Trophoblast cell (in vitro differentiated cells and primary cell): ENCODE data around the gene RAB36.

Source experiments
- DNase-seq, 2 donors: peaks; one replicate each; pipeline ENCODE4 v3.0.0-alpha.2; 2016
- H2AFZ ChIP-seq: 2 replicates; pipeline ENCODE4 v1.6.1; 2013; ENCODE audit warnings: low read length, moderate library complexity, mild to moderate bottlenecking; ENCODE audit not compliant: insufficient read depth, poor library complexity
- H2AK5ac ChIP-seq: 2 replicates; pipeline ENCODE4 v1.6.1; 2013; ENCODE audit warnings: mild to moderate bottlenecking, low read length
- H2BK120ac ChIP-seq: 2 replicates; pipeline ENCODE4 v1.6.1; 2013; ENCODE audit warnings: low read length, mild to moderate bottlenecking, moderate library complexity; ENCODE audit not compliant: insufficient read depth, poor library complexity
- H2BK12ac ChIP-seq: 2 replicates; pipeline ENCODE4 v1.6.1; 2013; ENCODE audit warnings: mild to moderate bottlenecking, low read length, moderate library complexity
- H2BK5ac ChIP-seq: 2 replicates; pipeline ENCODE4 v1.6.1; 2013; ENCODE audit warnings: low read length, low read depth, moderate library complexity, mild to moderate bottlenecking; ENCODE audit not compliant: poor library complexity
- H3K14ac ChIP-seq: 2 replicates; pipeline ENCODE4 v1.6.1; 2013; ENCODE audit warnings: mild to moderate bottlenecking, low read length
- H3K18ac ChIP-seq: 2 replicates; pipeline ENCODE4 v1.6.1; 2013; ENCODE audit warnings: mild to moderate bottlenecking, low read length
- H3K23ac ChIP-seq: 2 replicates; pipeline ENCODE4 v1.6.1; 2013; ENCODE audit warnings: low read length
- H3K27ac ChIP-seq: 2 replicates; pipeline ENCODE4 v1.5.1; 2013; ENCODE audit warnings: low read depth, mild to moderate bottlenecking, inconsistent platforms, low read length, moderate library complexity
- H3K27me3 ChIP-seq: 2 replicates; pipeline ENCODE4 v1.6.1; 2013; ENCODE audit warnings: inconsistent platforms, mild to moderate bottlenecking, low read length, moderate library complexity; ENCODE audit not compliant: insufficient read depth
- H3K36me3 ChIP-seq, 2 experiments: 1 replicate in 1 of 2; 2 replicates in 1 of 2; pipeline ENCODE4 v1.6.1; 2013; ENCODE audit warnings: low read length in 2 of 2, mild to moderate bottlenecking in 2 of 2, moderate library complexity in 1 of 2; ENCODE audit not compliant: insufficient read depth in 2 of 2, control insufficient read depth in 1 of 2
- H3K4ac ChIP-seq: 2 replicates; pipeline ENCODE4 v1.6.1; 2013; ENCODE audit warnings: low read depth, mild to moderate bottlenecking, low read length, moderate library complexity
- H3K4me1 ChIP-seq, 2 experiments: 1 replicate in 1 of 2; 2 replicates in 1 of 2; pipeline ENCODE4 v1.6.1; 2013; ENCODE audit warnings: low read length in 2 of 2, mild to moderate bottlenecking in 2 of 2, moderate library complexity in 1 of 2; ENCODE audit not compliant: insufficient read depth in 2 of 2, control insufficient read depth in 1 of 2
- H3K4me2 ChIP-seq: 2 replicates; pipeline ENCODE4 v1.6.1; 2013; ENCODE audit warnings: inconsistent platforms, mild to moderate bottlenecking, low read length, moderate library complexity
- H3K4me3 ChIP-seq: 2 replicates; pipeline ENCODE4 v1.5.1; 2013; ENCODE audit warnings: mild to moderate bottlenecking, low read depth, low read length, inconsistent platforms
- H3K79me1 ChIP-seq: one replicate; pipeline ENCODE4 v1.6.1; 2013; ENCODE audit warnings: low read length
- H3K79me2 ChIP-seq: 2 replicates; pipeline ENCODE4 v1.6.1; 2013; ENCODE audit warnings: low read length, mild to moderate bottlenecking; ENCODE audit not compliant: control insufficient read depth, insufficient read depth, poor library complexity
- H3K9ac ChIP-seq: 2 replicates; pipeline ENCODE4 v1.6.1; 2013; ENCODE audit warnings: mild to moderate bottlenecking, low read length
- H3K9me3 ChIP-seq: 2 replicates; pipeline ENCODE4 v1.6.1; 2013; ENCODE audit warnings: low read depth, mild to moderate bottlenecking, control low read depth, inconsistent platforms, low read length; ENCODE audit not compliant: insufficient read depth
- H4K12ac ChIP-seq: 2 replicates; pipeline ENCODE4 v1.6.1; 2013; ENCODE audit warnings: low read depth, mild to moderate bottlenecking, low read length, moderate library complexity
- H4K8ac ChIP-seq: 2 replicates; pipeline ENCODE4 v1.6.1; 2013; ENCODE audit warnings: low read depth, mild to moderate bottlenecking, low read length, moderate library complexity
- H4K91ac ChIP-seq: one replicate; pipeline ENCODE4 v1.6.1; 2013; ENCODE audit warnings: low read depth, mild to moderate bottlenecking, low read length, moderate library complexity
- WGBS: extraction: QIAGEN DNeasy Blood & Tissue Kit; methylation state at CpG from one replicate; pipeline ENCODE4 v1.1.7; 2013; ENCODE audit warnings: missing lambda C conversion rate; ENCODE audit not compliant: insufficient read length, insufficient coverage; ENCODE audit errors: extremely low coverage; 5-methylcytosine and 5-hydroxymethylcytosine counted together

The RAB36 gene

GRCh38 chr22:23210428-23211170, 65.3 kb downstream of the RAB36 start:
- no peak overlapping the region for H2BK5ac ChIP-seq
- no CpG with 5 or more reads among the region's 6 CpGs for WGBS

GRCh38 chr22:23211622-23212021, 66.3 kb downstream of the RAB36 start:
- WGBS: no CpG with 5 or more reads among the region's 3 CpGs
- Histone ChIP-seq H3K18ac (no peak overlapping the region), H3K9me3 (peaks cover 3% of the 10 kb centered on the region), H4K12ac (no peak overlapping the region), H3K4me1 (peaks cover 10 to 11% of the 10 kb centered on the region in 2 experiments), H3K23ac (no peak overlapping the region), H3K79me2 (peaks cover 18% of the 10 kb centered on the region), H2BK12ac (no peak overlapping the region), H3K9ac (no peak overlapping the region), H3K36me3 (peaks cover 5 to 6% of the 10 kb centered on the region in 2 experiments), H2AFZ (no peak overlapping the region), H4K8ac (no peak overlapping the region), H3K4ac (peak overlapping the region; percentile 60), H2AK5ac (no peak overlapping the region), H3K79me1 (peaks cover 2% of the 10 kb centered on the region), H3K27ac (no peak overlapping the region), H4K91ac (no peak overlapping the region), H3K14ac (no peak overlapping the region), H2BK120ac (no peak overlapping the region), H2BK5ac (no peak overlapping the region), H3K4me2 (no peak overlapping the region), H3K27me3 (no peaks in the 10 kb centered on the region), H3K4me3 (no peak overlapping the region)
- no peak for DNase-seq

More at GRCh38 chr22:23210428-23211170, 65.3 kb downstream of the RAB36 start:
- peaks cover 18% of the 10 kb centered on the region for H3K79me2 ChIP-seq
- H3K4ac ChIP-seq: peak overlapping the region; percentile 47
- no peak overlapping the region for H3K27ac ChIP-seq
- H3K4me2 ChIP-seq: no peak overlapping the region
- H2AFZ ChIP-seq: no peak overlapping the region
- H3K4me1 ChIP-seq: peaks cover 8 to 9% of the 10 kb centered on the region in 2 experiments
- H2BK120ac ChIP-seq: no peak overlapping the region
- H3K36me3 ChIP-seq: peaks cover 5 to 6% of the 10 kb centered on the region in 2 experiments
- no peak overlapping the region for H2BK12ac ChIP-seq
- DNase-seq: no peak
- no peak overlapping the region for H4K8ac ChIP-seq
- no peaks in the 10 kb centered on the region for H3K27me3 ChIP-seq
- H4K12ac ChIP-seq: no peak overlapping the region
- H3K18ac ChIP-seq: no peak overlapping the region
- no peak overlapping the region for H3K4me3 ChIP-seq
- H3K9ac ChIP-seq: no peak overlapping the region
- peaks cover 2% of the 10 kb centered on the region for H3K79me1 ChIP-seq
- H3K23ac ChIP-seq: no peak overlapping the region
- no peak overlapping the region for H3K14ac ChIP-seq
- H2AK5ac ChIP-seq: no peak overlapping the region
- H4K91ac ChIP-seq: no peak overlapping the region
- peaks cover 3% of the 10 kb centered on the region for H3K9me3 ChIP-seq

- no peak overlapping the region for H3K23ac ChIP-seq
- H3K9ac ChIP-seq: no peak overlapping the region
- no peak overlapping the region for H3K18ac ChIP-seq
- no peak overlapping the region for H3K4me3 ChIP-seq
- H2BK120ac ChIP-seq: no peak overlapping the region
- H3K27ac ChIP-seq: no peak overlapping the region
- H3K9me3 ChIP-seq: peaks cover 3% of the 10 kb centered on the region
- no peak overlapping the region for H2AFZ ChIP-seq
- DNase-seq: no peak
- H3K79me2 ChIP-seq: peaks cover 17% of the 10 kb centered on the region
- WGBS: no CpG with 5 or more reads among the region's 10 CpGs
- no peak overlapping the region for H3K14ac ChIP-seq
- H2BK12ac ChIP-seq: no peak overlapping the region
- H4K91ac ChIP-seq: no peak overlapping the region
- H3K27me3 ChIP-seq: no peaks in the 10 kb centered on the region
- H3K36me3 ChIP-seq: peaks cover 5 to 6% of the 10 kb centered on the region in 2 experiments
- H2BK5ac ChIP-seq: no peak overlapping the region
- peaks cover 10 to 15% of the 10 kb centered on the region in 2 experiments for H3K4me1 ChIP-seq
- peaks cover 2% of the 10 kb centered on the region for H3K79me1 ChIP-seq
- no peak overlapping the region for H4K8ac ChIP-seq
- no peak overlapping the region for H2AK5ac ChIP-seq
- peak overlapping the region; percentile 60 for H3K4ac ChIP-seq
- H3K4me2 ChIP-seq: no peak overlapping the region
- H4K12ac ChIP-seq: no peak overlapping the region
Measured at GRCh38 chr22:23212061-23213021, 67.1 kb downstream of the RAB36 start.

- Histone ChIP-seq H3K27me3 (no peaks in the 10 kb centered on the region), H2AFZ (no peak overlapping the region), H3K18ac (peak overlapping the region; percentile 19), H4K91ac (no peak overlapping the region), H3K23ac (no peak overlapping the region), H3K9ac (no peak overlapping the region), H2AK5ac (no peak overlapping the region), H3K79me1 (peaks cover 2% of the 10 kb centered on the region), H2BK5ac (no peak overlapping the region), H3K4me2 (no peak overlapping the region), H3K4me3 (no peak overlapping the region), H3K36me3 (peaks cover 2 to 5% of the 10 kb centered on the region in 2 experiments), H2BK120ac (no peak overlapping the region), H3K9me3 (no peaks in the 10 kb centered on the region), H3K79me2 (peaks cover 17% of the 10 kb centered on the region), H4K8ac (no peak overlapping the region), H3K14ac (no peak overlapping the region), H3K27ac (no peak overlapping the region), H4K12ac (no peak overlapping the region), H3K4ac (peak overlapping the region; percentile 42), H2BK12ac (no peak overlapping the region), H3K4me1 (peaks cover 12 to 20% of the 10 kb centered on the region in 2 experiments)
- DNase-seq: no peak
- WGBS: no CpG with 5 or more reads among the region's 13 CpGs
Measured at GRCh38 chr22:23213022-23213555, 67.8 kb downstream of the RAB36 start.
